ENCODE data around the gene FRMD4B.
A peak's percentile ranks its signal among the peaks of the same experiment; 100 is the strongest.

Gene FRMD4B

DNA sequence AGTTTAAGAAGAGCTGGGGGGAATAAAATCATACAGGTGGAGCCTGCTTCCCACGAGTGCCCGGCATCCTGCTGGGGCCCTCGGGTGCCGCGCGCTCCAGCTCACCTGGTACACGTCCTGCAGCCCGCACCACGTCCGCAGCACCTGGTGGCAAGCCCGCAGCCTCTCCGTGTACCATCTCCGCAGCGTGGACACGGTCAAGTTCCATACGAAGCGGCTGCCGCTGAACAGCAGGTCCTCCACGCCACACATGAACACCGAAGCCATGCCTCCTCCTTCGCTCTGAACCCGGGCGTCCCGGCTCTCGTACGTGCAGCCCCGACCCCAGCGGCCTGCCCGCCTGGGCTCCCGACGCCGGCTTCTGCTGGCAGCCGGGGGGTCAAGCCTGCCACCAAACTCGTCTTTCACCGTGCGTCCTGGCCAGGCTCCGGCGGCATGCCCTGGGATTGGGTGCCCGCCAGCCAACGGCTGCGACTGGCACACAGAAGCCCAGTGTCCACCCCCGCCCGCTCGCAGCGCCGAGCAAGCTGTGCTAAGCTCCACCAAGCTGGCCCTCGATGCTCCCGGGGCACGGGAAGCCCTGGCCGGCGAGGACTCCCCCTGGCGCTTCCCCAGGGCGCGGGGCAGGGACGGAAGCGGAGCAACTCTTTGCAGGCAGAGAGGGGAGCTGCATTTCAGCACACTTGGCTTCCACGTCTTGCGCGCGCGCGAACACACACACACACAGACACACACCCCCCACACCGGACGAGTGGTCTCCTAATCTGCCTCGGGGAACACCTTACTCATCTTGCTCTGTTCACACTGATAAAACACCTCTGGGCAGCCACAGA, at the start of gene FRMD4B:
TSS of gene FRMD4B (minus strand) at position 366 of the 833 bp plus-strand sequence. CDS start at position 267, 99 bp downstream.
- DNase-seq, result no peak

DNA sequence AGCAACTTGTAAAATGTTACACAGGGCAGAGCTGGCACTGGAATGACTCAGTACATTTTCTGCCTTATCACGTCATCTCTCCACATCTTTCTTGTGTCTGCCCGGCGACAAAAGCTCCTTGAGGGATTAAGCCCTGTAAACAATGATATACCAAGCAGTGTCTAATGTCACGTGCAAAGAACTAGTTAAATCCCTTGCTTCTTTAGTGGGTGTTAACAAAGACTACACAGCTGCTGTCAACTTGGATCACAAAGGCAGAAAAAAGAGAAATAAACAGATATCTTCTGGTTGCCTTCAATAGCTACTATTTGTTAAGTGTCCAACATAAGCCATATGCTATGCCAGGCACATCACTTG, 48.1 kb upstream of the FRMD4B start:
- no peak for DNase-seq

DNA sequence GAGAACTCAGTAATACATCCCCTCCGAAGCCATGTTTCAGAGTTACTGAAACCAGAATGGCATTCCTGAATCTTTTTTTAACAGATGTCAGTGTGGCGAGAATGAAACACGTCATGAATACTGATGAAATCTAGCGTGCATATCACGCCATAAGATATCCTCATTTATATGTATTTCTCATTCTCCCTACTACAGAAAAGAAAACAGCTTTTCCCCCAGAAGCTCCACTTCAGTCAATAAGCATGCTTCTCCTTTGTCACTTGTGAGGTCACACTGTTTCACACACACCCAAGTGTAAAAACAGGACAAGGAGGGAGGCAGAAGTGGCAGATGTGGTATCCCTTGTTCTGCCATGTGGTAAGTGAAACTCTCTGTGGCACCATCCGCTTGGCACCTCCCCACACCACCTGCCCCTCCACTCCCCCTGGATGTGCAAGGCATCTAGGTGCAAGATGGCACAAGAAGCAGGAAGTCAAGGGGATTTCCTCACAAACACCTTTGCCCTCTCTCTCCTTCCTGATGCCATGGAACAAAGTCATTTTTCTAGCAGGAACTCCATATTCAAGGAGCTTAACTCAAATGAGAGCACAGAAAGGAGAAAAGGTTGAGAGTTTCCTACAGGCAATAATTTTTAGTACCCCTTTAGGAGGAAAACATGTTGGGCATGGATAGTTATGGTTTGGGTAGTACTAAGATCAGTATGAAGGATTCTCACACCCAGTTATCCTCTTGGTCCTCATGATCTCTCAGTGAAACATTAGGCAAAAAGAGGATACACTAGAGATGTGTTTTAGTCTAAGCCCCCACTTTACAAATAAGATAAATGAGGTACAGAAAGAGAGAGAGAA, 47.5 kb upstream of the FRMD4B start:
- no peak for DNase-seq

DNA sequence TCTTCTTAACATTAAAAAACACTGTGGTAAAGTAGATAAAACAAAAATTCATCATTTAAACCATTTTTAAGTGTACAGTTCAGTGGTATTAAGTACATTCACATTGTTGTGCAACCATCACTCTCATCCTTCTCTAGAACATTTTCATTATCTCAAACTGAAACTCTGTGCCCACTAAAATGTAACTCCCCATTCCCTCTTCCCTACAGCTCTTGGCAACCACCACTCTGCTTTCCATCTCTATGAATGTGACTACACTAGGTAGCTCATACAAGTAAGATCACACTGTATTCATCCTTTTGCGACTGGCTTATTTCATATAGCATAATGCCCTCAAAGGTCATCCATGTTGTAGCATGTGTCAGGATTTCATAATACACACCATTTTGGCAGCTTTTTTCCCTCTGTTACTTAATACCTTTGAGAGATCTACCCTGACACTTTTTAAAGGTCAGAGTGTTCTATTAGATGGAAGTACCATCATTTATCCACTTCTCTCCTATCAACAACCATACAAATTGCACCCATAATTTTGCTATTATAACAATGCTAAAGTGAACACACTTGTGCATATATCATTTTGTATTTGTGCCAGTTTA, 42.9 kb upstream of the FRMD4B start:
- no peak for DNase-seq

DNA sequence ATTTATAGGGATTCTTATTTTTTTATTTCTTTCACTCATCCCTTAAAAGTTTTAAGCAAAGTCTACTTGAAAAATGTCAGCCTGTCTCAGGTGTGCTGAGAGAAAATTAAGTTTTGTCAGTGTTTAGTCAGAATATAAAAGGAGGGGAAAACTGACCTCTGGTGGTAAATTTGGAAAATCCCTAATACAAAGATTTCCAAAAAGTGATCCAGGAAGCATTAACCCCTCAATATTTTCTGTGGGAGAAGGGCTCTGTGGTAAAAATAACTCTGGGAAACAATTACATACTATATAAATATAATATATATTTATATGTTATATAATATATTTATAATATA, 41.0 kb upstream of the FRMD4B start:
- DNase-seq, result no peak

DNA sequence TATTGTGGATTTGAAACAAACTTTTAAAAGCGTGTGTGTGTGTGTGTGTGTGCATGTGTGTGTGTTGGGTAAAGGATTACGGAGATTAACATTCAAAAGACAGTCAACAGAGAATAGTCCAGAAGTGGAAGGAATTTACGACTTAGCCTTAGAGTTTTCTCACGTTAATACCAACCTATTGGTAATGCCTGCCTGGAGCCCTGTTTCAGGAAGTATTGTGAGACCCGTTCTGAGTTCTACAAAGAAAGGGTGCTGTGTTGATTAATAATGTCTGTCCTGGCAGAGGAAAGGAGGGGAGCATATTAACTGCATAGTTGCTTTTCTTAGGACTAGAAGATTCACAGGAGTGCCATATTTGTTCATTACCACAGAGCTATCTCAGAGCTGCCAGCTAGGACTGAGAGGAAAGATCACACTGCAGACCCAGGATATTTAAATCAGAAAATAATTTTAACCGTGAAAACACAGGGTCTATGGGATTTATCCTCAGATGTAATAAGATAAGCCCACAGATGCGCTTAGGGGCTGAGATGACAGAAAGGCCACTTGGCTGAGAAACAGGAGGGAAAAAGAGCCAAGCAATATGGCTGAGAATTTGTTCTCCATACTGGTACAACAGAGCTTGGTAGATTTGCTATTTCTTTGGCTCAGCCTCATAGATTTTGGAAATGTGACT, 40.5 kb upstream of the FRMD4B start:
- DNase-seq, result no peak

DNA sequence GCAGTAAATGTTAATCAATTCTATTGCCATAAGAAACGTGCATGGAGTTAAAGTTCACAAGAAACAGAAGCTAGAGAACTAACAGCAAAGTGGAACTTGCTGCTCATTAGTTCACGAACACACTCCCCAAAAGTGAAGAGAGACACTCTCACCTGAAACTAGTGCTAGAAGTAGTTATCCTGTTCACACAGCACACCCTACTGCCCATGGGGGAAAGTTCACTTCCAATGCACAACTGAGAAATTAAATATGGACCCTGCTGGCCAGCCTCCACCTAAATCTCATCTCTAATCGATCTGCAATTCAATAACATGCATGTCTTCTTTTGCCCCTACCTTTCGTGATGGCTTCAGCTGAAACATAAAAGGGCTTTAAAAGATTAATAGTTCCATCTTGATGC, 39.4 kb upstream of the FRMD4B start:
- no peak for DNase-seq

DNA sequence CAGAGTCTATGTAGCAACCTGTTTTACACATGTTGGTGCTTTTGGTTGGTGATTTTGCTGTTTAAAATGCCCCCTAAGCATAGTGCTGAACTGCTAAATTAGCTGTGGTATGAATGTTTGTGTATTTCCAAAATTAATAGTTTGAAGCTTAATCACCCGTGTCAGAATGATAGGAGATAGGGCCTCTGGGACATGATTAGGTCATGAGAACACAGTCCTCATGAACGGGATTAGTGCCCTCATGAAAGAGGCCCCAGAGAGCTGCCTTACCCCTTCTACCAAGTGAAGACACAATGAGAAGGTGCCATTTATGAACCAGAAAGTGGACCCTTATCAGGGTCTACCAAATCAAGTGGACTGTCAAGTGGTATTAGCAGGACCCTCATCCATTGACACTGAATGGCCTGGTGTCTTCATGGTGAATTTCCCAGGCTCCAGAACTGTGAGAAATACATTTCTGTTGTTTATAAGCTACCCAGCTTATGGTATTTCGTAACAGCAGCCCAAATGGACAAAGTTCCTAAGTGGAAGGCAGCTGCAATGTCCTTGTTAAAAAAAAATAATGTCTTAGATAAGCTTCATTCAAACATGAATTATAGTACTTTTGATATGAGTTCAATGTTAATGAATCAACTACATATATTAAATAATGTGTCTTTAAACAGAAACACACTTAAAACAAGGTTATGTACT, 37.7 kb upstream of the FRMD4B start:
- no peak for DNase-seq

DNA sequence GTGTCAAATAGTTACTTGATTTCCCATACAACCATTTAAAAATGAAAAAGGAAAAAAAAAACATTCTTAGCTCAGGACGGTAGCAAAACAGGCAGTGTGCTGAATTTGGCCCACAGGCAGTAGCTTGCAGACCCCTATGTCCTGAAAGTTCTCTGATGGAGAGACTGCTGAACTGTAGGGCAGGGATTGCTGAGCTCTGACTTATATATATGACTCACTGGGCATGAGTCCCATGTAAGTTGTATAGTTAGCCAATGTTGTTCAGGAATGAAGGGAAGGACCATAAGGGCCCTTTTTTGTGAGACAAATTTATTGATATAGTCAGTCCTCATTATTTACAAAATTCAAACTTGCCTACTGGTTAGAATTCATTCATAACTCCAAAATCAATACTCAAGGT, 36.9 kb upstream of the FRMD4B start:
- DNase-seq, result no peak

DNA sequence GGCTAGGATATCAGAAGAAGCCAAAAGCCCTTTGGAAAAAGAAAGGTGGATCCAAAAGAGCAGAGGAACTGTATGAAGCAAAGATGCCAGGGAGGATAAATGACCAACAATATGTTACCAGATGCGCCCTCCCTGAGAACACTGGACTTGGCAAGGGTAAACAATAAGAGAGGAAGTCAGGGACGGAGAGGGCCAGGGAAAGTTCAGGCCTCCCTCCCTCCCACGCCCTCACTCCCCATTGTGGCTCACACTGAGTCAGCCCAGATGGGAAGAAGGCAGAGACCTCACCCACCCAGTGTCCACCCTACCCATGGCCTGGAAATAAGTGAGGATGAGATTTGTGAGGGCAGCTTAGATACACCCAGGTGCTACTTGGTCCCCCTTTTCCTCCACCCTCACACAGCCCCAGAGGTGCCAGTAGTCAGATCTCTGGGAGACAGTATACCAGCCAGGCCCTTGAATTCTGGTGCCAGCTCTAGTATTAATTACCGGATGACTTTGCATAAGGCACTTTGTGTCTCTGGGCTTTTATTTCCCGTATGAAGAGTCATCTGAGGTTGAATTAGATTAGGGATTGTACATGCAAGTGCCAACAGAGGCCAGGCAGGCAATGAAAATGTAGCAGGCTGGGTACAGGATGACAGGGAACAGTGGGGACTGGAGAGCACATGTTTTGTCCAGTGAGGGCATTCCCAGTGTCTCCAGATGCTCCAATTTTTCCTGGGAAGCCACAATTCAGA, 35.1 kb upstream of the FRMD4B start:
- no peak for DNase-seq

DNA sequence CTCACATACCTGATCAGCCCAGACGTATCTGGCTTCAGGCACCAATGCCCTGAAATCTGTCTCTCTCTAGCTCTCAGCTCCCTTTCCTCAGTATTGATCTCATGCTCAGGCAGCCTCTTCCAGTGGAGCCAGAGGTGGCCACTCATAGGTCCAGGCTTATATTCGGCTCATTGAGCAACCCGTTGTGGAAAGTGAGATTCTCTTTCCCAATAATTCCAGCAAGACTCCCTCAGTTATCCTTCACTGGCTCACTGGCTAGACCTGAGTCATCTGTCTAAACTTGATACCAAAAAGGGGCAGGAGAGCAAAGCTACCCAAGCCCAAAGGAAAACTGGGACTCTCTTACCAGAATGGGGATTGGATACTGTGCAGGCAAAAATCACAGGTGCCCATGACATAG, 33.4 kb upstream of the FRMD4B start:
- DNase-seq, result no peak

DNA sequence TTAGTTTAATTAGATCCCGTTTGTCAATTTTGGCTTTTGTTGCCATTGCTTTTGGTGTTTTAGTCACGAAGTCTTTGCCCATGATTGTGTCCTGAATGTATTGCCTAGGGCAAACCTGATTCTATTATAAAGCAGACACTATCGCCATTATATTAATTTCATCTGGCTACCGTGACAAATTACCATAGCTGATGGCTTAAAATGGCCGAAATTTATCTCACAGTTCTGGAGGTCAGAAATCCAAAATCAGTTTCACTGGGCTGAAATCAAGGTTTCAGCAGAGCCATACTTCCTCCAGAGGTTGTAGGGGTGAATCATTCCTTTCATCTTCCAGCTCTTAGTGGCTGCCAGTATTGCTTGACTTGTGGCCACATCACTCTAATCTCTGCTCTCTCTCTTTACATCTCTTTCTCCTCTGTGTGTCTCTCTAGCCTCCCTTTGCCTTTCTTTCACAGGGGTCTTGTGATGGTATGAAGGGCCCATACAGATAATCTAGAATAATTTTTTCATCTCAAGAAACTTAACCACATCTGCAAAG, 31.7 kb upstream of the FRMD4B start:
- DNase-seq, result no peak

DNA sequence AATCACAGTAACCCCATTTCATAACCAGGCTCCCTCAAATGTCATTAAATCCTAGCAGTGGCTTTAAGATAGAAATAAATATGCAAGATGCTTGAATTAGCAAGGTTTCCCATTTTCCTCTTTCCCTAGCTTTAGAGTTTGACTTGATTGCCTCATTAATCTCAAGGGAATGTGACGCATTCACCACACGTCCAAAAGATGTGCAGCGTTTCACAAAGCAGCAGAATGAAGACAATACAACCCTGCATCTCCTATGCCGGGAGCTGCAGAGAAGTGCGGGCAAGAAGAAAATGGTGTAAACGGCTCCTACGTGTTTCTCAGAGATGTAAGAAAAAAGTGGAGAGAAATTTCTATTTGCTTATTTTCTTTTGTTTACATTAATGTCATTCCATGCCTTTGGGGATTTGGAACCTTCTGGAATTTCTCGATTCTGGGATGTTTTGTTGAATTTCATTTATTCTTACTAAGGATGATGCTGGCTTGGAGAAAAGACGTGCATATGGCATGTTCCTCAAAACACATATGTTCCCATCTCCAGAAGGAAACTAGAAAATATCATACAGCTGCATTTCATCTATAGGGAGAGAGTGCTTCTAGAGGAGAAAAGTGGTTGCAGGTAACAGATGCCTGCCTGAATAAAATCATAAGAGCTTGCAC, 27.8 kb upstream of the FRMD4B start:
- DNase-seq, result no peak

DNA sequence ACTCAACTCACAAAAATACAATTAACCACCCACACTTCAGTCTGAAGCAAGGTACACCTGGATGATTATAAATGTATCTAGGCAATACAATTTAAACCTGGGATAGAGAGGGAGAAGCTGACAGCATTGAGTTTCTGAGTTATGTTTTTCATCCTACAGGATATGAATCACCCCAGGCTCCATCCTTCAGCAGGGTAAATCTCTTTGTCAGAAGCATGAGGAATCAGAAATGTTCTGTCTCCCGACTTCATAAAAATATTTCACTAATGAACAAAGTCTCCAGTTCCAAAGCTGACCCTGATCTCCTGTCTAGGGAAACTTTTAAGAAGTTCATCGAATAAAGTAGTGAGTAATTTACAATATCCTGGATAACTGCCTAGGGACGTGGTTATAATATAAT, 25.5 kb upstream of the FRMD4B start:
- DNase-seq, result no peak

DNA sequence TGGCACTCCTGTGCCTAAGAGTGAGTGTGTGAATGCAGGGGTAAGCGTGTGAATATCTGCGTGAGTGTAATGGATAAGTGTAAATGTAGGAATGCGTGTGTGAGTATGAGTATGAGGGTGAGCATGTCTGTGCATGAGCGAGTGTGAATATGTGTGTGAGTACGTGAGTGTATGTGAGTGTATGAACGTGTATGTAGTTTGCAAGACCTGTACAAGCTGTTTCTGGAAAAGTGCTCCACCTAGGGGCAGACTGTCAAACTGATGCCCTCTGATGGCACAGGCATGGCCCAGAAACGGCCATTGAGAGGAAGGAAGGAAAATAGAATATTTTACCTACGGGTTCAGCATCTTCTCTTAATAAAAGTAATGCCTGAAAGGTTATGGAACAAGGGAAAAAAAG, 24.4 kb upstream of the FRMD4B start:
- DNase-seq, result peak; percentile 34

DNA sequence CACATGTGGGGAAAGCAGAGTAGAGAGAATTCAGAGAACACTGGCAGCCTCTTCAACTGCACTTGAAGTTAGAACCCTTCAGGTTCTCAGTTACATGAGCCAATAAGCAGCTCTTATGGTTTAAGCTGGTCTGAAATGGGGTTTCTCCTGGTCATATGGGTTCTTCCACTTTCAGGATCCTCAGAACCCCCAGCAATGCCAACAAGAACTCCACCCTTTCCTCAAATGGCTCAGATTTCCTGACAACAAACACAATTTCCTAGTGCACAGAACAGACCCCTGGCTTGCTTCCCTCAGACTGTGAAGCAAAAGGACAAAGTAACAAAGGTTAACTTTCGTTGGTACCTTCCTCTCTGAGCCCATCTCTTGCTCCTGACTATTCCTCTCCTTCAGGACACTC, 23.9 kb upstream of the FRMD4B start:
- no peak for DNase-seq

DNA sequence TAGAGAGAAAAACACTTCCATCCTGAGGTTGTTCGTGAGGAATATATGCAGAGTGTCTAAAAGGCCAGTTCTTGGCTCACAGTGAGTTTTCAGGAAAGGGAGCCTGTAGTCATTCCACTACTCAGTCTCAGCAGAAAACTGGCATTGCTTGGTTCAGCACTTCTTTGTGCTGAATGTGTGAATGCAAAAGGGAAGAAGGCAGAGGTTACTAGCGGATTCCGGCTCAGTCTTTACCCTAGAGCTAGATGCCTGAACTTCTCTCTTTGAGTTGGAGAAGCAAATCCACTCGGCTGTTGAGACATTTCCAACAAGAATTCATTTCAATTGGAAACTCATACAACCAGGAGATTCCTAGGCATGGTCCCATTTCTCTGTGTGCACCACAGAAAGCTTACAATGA, 23.1 kb upstream of the FRMD4B start:
- no peak for DNase-seq

DNA sequence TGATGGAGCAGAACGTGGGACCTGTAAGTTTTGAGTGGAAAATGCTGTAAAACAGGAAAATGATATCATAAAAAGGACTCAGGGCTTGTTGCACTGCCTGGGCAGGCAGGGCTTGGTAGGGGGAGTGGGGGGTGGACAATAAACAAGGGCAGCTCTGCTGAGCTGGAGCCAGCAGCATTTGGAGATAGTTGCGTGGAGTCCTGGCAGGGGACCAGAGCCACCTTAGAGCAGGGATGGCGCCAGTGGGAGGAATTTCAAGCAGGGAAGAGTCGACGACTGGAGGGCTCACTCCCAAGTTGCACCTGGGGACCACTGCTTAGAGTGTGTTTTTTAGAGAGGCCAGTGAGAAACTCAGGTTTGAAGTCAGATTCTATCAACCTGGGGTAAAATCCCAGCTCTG, 22.7 kb upstream of the FRMD4B start:
- DNase-seq, result no peak

DNA sequence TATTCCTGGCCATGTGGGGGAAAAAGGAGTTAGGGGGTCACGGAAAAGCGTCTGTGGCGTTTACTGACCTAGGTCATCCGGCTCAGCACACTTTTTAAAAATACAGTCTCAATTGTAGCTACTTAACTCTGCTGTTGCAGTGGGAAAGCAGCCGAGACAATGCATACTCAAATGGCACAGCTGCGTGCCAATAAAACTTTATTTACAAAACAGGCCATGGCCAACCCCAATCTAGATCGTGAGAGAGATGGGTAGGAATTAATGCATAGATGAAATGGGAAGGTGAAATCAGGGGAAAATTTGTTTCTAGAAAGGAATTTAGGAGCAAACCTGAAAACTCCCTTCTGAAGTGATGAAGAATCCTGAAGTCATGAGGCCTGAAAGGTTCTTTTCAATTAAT, 22.0 kb upstream of the FRMD4B start:
- no peak for DNase-seq

DNA sequence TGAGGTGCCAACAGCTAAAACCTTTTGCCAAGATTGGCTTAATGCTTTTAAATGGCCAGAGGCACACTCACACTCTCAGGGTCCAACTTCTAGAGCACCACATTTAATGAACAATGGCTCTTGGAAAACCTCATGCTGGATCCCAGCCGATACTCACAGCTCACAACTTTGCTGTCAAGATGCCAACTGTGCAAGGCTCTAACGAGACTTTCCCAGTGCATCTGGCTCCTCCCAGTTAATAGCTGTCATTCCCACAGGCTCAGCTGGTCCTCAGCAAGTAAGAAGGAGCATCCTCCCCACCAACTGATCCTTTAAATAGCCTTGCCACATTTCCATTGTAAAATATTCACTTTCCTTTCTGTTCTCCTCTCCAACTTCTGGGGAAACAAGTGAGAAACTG, 20.3 kb upstream of the FRMD4B start:
- DNase-seq, result no peak

DNA sequence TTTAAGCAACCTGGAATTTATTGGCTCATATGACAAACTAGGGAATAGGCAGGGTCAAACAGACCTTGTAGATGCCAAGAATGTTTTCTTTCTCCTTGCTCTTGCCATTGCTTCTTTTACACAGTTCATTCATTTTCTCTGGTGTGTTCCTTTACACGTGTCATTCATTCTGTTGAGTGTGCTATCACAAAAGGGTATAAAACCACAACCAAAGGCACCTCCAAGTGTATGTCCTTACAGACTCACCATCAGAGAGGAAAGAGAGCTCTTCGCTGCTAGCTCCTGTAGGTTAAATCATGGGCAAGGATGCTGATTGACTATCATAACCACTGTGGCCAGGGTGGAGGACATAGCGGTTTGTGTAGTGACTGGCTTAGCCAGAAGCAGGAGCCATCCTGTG, 19.2 kb upstream of the FRMD4B start:
- DNase-seq, result no peak
